ENCODE measurements around the gene ZNF200. TPM values are rescaled to one million over a fixed set of nuclear protein-coding genes. Genes with fewer than 3 reads are reported as not detected.

Gene ZNF200
- polyA plus RNA-seq, 1 of the 3 experiments (the other 2 are of a cell fraction) = 2.8 TPM

GRCh38 chr16:3187798-3188674 lies 46.9 kb downstream of the ZNF200 start, which contains the start of gene OR1F1:
Gene OR1F1 (plus strand): TSS chr16:3188204.
- peak; percentile 34; the same call in 1 of the 2 replicates for TF ChIP-seq FOSL2 (IDR thresholded peaks at IDR 0.05; ENCODE audit: borderline replicate concordance, low read depth)
- no peak for TF ChIP-seq CHD2 (IDR thresholded peaks at IDR 0.05; ENCODE audit: low read length, partially characterized antibody)
- TF ChIP-seq TEAD4 (IDR thresholded peaks at IDR 0.05; ENCODE audit: borderline replicate concordance, insufficient read depth) = peak; percentile 73
- 0 out of 2 replicates have a peak, but pooled peaks have one; percentile 6 for TF ChIP-seq MXI1 (IDR thresholded peaks at IDR 0.05; ENCODE audit: low read depth, low read length)
- Histone ChIP-seq H3K27me3 (ENCODE audit: insufficient read depth) (peaks cover 14% of the 10 kb centered on the region; the same call in 1 of the 2 replicates), H3F3A (replicated peaks; ENCODE audit: insufficient read depth) (peaks cover 12% of the 10 kb centered on the region), H3K9me3 (no peaks in the 10 kb centered on the region), H3K4me3 (ENCODE audit: low read depth in 2 of 2, low read length in 1 of 2) (peak within 1 kb of the TSS; percentile 63 to 90), H3K9ac (peak within 1 kb of the TSS; percentile 51), H3K9me2 (no peaks in the 10 kb centered on the region), H3K4me1 (ENCODE audit: control insufficient read depth in 1 of 2, insufficient read depth in 2 of 2, low read depth in 1 of 2, low read length in 1 of 2) (peaks cover 0 to 16% of the 10 kb centered on the region in 2 experiments; a peak in 2 of 4 replicates), H3K79me2 (ENCODE audit: insufficient read depth) (no peaks in the 10 kb centered on the region), H4K20me1 (ENCODE audit: insufficient read depth) (no peaks in the 10 kb centered on the region), H3K27ac (ENCODE audit: low read depth in 2 of 2, low read length in 1 of 2) (peak within 1 kb of the TSS in 1 of 2 experiments; percentile 4; a peak in 1 of 4 replicates), H3K4me2 (peak within 1 kb of the TSS; percentile 79), H2AFZ (ENCODE audit: low read depth) (peak within 1 kb of the TSS; percentile 100), H3K36me3 (replicated peaks in 1 of 2; ENCODE audit: control insufficient read depth in 1 of 2, insufficient read depth in 2 of 2, low read length in 1 of 2) (no peaks in the 10 kb centered on the region)
- DNase-seq = peak; percentile 78
- 1% methylated on average over 51 of the region's 51 CpGs for WGBS (ENCODE audit: low lambda C conversion rate)
- CTCF ChIA-PET = interaction anchor here (1.0 to 3.1 kb wide), 6 partner anchors 25 to 129 kb away, joined by 3 to 10 read pairs (median 4); no protein-coding TSS in a partner anchor
- POLR2A ChIA-PET = interaction anchor here (0.7 kb wide), 1 partner anchor 38 kb away, joined by 5 read pairs; no protein-coding TSS in a partner anchor

- DNase-seq = no peak
- ChIA-PET CTCF (interaction anchor here (1.1 to 3.1 kb wide), 2 partner anchors 35 to 58 kb away, joined by 3 to 10 read pairs; no protein-coding TSS in a partner anchor), POLR2A (interaction anchor here (0.7 kb wide), 1 partner anchor 37 kb away, joined by 5 read pairs; no protein-coding TSS in a partner anchor)
- Histone ChIP-seq H3K27me3 (ENCODE audit: insufficient read depth) (peaks cover 24% of the 10 kb centered on the region), H3K9me2 (no peaks in the 10 kb centered on the region), H3K9me3 (no peaks in the 10 kb centered on the region), H3K36me3 (replicated peaks in 1 of 2; ENCODE audit: control insufficient read depth in 1 of 2, insufficient read depth in 2 of 2, low read length in 1 of 2) (no peaks in the 10 kb centered on the region), H3K9ac (no peak overlapping the region), H3K4me1 (ENCODE audit: control insufficient read depth in 1 of 2, insufficient read depth in 2 of 2, low read depth in 1 of 2, low read length in 1 of 2) (peaks cover 0 to 19% of the 10 kb centered on the region in 2 experiments; a peak in 2 of 4 replicates), H3K79me2 (ENCODE audit: insufficient read depth) (no peaks in the 10 kb centered on the region), H3K4me2 (peak overlapping the region; percentile 79; the same call in 1 of the 2 replicates), H4K20me1 (ENCODE audit: insufficient read depth) (no peaks in the 10 kb centered on the region), H2AFZ (ENCODE audit: low read depth) (no peak overlapping the region), H3K4me3 (ENCODE audit: low read depth in 2 of 2, low read length in 1 of 2) (peak overlapping the region; percentile 63 to 90; a peak in 3 of 4 replicates), H3F3A (replicated peaks; ENCODE audit: insufficient read depth) (peaks cover 16% of the 10 kb centered on the region), H3K27ac (ENCODE audit: low read depth in 2 of 2, low read length in 1 of 2) (no peak overlapping the region)
- TF ChIP-seq CTCF (IDR thresholded peaks at IDR 0.05) (no peak), ELF1 (IDR thresholded peaks at IDR 0.05) (no peak), SIN3A (IDR thresholded peaks at IDR 0.05; ENCODE audit: borderline replicate concordance, low read depth, low read length) (no peak), CHD2 (IDR thresholded peaks at IDR 0.05; ENCODE audit: low read length, partially characterized antibody) (no peak), FOSL2 (IDR thresholded peaks at IDR 0.05; ENCODE audit: borderline replicate concordance, low read depth) (no peak), IRF3 (IDR thresholded peaks at IDR 0.05; ENCODE audit: low read depth, low read length) (no peak), USF2 (IDR thresholded peaks at IDR 0.05; ENCODE audit: borderline replicate concordance, low read depth, low read length) (no peak), GATA2 (CRISPR knock-in tag; IDR thresholded peaks at IDR 0.05) (no peak), MEF2A (IDR thresholded peaks at IDR 0.05; ENCODE audit: borderline replicate concordance, low read depth) (no peak), EZH2phosphoT487 (IDR thresholded peaks at IDR 0.05; ENCODE audit: borderline replicate concordance, low read depth) (no peak), TEAD4 (IDR thresholded peaks at IDR 0.05; ENCODE audit: borderline replicate concordance, insufficient read depth) (no peak), TCF12 (IDR thresholded peaks at IDR 0.05) (no peak)
- 68% methylated on average over 23 of the region's 23 CpGs for WGBS (ENCODE audit: low lambda C conversion rate)
Observed at GRCh38 chr16:3186946-3187690, 47.8 kb downstream of the ZNF200 start.
